K562 treated with DMSO at 1 percent for 48 hours (cell line): ENCODE measurements around the gene CNOT11. TPM values are rescaled to one million over a fixed set of nuclear protein-coding genes. Genes with fewer than 3 reads are reported as not detected.

ENCODE experiments used
- total RNA-seq: library from RNA; unstranded; fragments of 300-600 nt; gene quantifications from 2 replicates; pipeline ENCODE4 v1.2.3, GENCODE V29; 2022; ENCODE audit warnings: low replicate concordance; ENCODE audit errors: extremely low read depth

Gene CNOT11
- not detected in 2 replicates for total RNA-seq

DNA sequence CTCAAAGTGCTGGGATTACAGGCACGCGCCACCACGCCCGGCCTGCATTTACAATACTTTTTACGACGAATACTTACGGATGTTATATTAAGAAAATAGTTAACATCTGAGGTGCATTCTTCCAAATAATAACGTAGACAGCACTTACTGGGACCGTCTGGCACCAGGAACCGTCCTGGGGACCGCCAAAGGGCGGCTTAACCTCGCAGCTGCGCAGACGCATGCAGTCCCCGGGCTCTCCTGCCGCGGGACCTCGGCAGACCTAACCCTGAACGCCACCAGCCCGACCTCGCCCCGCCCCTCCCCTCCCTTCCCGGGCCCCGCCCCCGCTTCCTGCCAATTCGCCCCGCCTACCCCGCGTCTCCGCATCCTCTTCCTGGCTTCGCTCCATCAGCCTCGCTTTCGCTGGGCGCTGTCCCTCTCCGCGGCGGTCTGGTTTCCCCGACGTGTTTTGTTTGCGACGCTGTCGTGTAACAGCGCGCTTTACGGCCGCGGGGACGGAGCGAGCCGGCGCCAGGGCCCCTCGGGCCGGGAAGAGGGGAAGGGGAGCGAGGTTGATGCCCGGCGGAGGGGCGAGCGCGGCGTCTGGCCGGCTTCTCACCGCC lies at the start of gene CNOT11:
TSS of gene CNOT11 (plus strand) at position 479 of the 605 bp plus-strand sequence. CDS start at position 558, 79 bp downstream.

DNA sequence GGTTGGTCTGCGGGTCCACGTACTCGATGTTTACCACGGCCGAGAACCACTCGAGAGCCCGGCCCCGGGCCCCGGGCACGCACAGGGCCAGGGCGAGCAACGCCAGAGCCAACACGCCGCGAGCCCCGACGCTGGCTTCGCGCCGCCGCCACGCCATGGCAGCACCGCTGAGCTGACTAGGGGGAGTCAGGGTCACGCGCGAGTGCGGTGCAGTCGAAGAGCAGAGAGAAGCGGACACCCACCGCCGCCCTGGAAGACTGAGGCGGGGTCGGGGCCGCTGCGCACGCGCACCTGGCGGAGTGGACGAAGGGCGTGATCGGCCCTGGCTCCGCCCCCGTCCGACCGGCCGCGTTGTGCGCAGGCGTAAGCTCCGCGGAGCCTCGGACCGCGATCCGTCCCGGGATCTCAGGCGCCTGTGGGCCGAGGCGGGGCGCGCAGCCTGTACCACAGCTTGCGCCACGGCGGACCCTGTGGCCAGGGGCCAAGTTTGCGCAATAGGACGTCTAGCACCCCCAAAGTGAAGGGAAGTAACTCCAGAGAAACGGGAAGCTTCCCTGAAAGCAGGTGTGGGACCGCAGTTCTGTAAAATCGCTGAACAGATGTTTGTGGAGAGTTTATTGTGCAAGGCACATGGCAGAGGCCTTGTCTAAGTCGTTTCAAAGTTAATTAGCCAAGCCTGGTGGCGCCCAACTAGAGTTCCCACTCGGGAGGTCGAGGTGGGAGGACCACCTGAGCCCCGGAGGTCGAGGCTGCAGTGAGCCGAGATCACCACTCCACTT lies 55.9 kb downstream of the CNOT11 start, which contains the start of gene RNF149:
TSS of gene RNF149 (minus strand) at position 270 of the 779 bp plus-strand sequence. CDS start at position 157, 113 bp downstream.

Other genes with a start within 250 kb of the CNOT11 start
- not detected in 2 replicates for gene TBC1D8, start 101.5 kb upstream of the CNOT11 start, total RNA-seq
- not detected in 2 replicates for gene RNF149, start 55.8 kb downstream of the CNOT11 start, total RNA-seq
- not detected in 2 replicates for gene CREG2, start 134.6 kb downstream of the CNOT11 start, total RNA-seq
- gene RFX8, start 222.2 kb downstream of the CNOT11 start, total RNA-seq = not detected in 2 replicates